WERI-Rb-1 (cell line): ENCODE measurements around the gene NCAM2.

Source experiments
- DNase-seq: peaks from one replicate; pipeline ENCODE4 v3.0.0-alpha.2; 2020
- H3K27ac ChIP-seq: fragments of 250-450 bp; sonication (Bioruptor Pico); 2 replicates; pipeline ENCODE4 v1.5.1; 2020; ENCODE audit warnings: mild to moderate bottlenecking, moderate library complexity
- H3K27me3 ChIP-seq: fragments of 250-450 bp; sonication (Bioruptor Pico); 2 replicates; pipeline ENCODE4 v1.5.1; 2021; ENCODE audit warnings: mild to moderate bottlenecking, low read depth, moderate library complexity; ENCODE audit not compliant: insufficient read depth, severe bottlenecking
- H3K36me3 ChIP-seq: fragments of 250-450 bp; sonication (Bioruptor Pico); 2 replicates; pipeline ENCODE4 v1.5.1; 2020; ENCODE audit warnings: mild to moderate bottlenecking, moderate library complexity
- H3K4me3 ChIP-seq: 2 replicates; pipeline ENCODE4 v1.5.1; 2011; ENCODE audit warnings: low read depth, mild to moderate bottlenecking, control low read depth, low read length
- H3K9me3 ChIP-seq: fragments of 250-450 bp; sonication (Bioruptor Pico); 2 replicates; pipeline ENCODE4 v1.5.1; 2021; ENCODE audit warnings: mild to moderate bottlenecking, moderate library complexity; ENCODE audit not compliant: severe bottlenecking
- CTCF ChIP-seq: IDR thresholded peaks from 2 replicates; pipeline ENCODE4 v1.5.1; 2011; ENCODE audit warnings: low read depth, mild to moderate bottlenecking, control low read depth, inconsistent platforms, low read length

NCAM2 gene

DNA sequence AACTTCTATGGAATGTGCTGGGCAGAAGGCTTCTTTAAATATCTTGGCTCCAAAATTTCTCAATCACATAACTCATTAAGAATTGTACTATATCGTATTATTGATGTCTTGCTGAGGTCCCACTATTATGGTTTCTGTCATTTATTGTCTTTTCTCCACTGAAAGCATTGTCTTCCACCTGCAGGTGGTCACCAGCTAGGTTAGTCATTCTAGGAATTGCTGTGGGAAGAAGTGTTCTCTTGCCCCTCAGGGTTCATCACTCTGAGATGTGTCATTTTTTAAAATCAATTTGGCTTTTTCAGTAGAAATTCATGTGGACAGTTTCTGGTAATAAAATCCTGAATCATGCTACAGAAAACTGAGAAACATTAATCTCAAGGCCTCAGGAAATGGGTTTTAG, 66.1 kb downstream of the NCAM2 start:
- Histone ChIP-seq H3K36me3 (no peaks in the 10 kb centered on the region), H3K9me3 (no peaks in the 10 kb centered on the region), H3K27me3 (no peaks in the 10 kb centered on the region), H3K4me3 (no peak overlapping the region), H3K27ac (no peak overlapping the region)
- no peak for TF ChIP-seq CTCF
- no peak for DNase-seq

GRCh38 chr21:21067375-21067774, 69.2 kb downstream of the NCAM2 start:
- no peak for DNase-seq

GRCh38 chr21:21074305-21074704, 76.1 kb downstream of the NCAM2 start:
- no peaks in the 10 kb centered on the region for H3K36me3 ChIP-seq
- H3K27ac ChIP-seq: no peak overlapping the region
- no peak for TF ChIP-seq CTCF
- H3K9me3 ChIP-seq: no peaks in the 10 kb centered on the region
- DNase-seq: no peak
- H3K4me3 ChIP-seq: no peak overlapping the region
- H3K27me3 ChIP-seq: no peaks in the 10 kb centered on the region

More at GRCh38 chr21:21067375-21067774, 69.2 kb downstream of the NCAM2 start:
- Histone ChIP-seq H3K27me3 (no peaks in the 10 kb centered on the region), H3K4me3 (no peak overlapping the region), H3K36me3 (no peaks in the 10 kb centered on the region), H3K27ac (no peak overlapping the region), H3K9me3 (no peaks in the 10 kb centered on the region)
- TF ChIP-seq CTCF: no peak

DNA sequence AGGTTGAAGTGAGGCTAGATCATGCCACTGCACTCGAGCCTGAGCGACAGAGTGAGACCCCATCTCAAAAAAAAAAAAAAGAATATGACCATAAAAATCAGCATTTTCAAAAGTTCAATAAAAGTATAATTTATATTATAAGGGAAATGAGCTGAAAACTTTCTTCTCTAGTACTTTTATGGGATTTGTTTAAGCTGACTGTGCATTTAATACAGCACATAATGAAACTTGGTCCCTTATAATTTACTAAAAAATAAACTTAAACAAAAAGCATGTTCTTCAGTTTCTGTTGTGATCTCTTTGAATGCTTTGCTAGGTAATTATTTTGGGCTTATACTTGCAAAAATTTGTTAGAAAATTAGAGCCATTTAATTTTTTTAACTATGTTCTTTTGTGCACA, 77.8 kb downstream of the NCAM2 start:
- no peak for DNase-seq
- Histone ChIP-seq H3K27me3 (no peaks in the 10 kb centered on the region), H3K36me3 (no peaks in the 10 kb centered on the region), H3K9me3 (no peaks in the 10 kb centered on the region), H3K27ac (no peak overlapping the region), H3K4me3 (no peak overlapping the region)
- no peak for TF ChIP-seq CTCF

DNA sequence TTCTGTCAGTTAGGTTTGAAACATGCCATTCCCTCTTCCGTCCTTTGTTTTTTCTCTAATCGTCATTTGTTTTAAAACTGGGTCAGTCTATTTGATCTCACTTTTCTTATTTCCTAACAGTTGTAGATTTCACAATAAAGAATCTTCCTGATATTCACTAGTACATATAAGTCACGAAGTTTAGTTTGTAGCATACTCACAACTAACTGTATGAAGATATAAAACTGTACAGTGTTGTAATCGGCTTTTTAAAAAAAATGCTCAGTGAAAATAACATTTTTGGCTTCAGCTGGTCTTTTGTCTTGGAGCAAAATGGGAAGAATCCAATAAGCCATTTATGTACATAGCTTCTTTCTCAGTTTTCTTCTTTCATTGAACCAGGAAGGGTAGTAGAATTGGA, 78.3 kb downstream of the NCAM2 start:
- no peak overlapping the region for H3K27ac ChIP-seq
- DNase-seq: no peak
- no peak for TF ChIP-seq CTCF
- H3K36me3 ChIP-seq: no peaks in the 10 kb centered on the region
- H3K4me3 ChIP-seq: no peak overlapping the region
- H3K9me3 ChIP-seq: no peaks in the 10 kb centered on the region
- H3K27me3 ChIP-seq: no peaks in the 10 kb centered on the region

DNA sequence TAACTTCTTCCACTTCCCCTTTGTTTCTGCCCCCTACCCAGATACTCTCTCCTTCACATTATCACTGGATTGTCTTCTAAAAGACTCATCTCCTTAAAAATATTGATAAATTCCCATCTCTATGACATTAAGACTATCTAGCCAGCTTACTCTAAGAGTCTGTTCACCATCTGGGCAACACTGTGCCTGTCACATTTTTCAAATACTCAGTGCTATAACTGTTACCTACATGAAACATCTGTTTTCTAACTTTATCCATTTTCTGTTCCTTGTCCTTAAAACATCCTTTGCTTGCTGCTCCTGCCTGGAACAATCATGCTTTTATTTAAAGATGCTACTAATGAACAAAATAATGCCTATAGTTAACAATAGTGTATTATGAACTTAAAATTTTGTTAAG, 81.4 kb downstream of the NCAM2 start:
- DNase-seq: no peak
- no peaks in the 10 kb centered on the region for H3K9me3 ChIP-seq
- no peaks in the 10 kb centered on the region for H3K36me3 ChIP-seq
- H3K4me3 ChIP-seq: no peak overlapping the region
- TF ChIP-seq CTCF: no peak
- H3K27me3 ChIP-seq: no peaks in the 10 kb centered on the region
- H3K27ac ChIP-seq: no peak overlapping the region
